Stimulated activated CD8-positive, alpha-beta memory T cell treated with anti-CD3 and anti-CD28 coated beads, Interleukin-12 subunit alpha, Interleukin-12 subunit beta, amount 100 ng/mL, for 1 hour (primary cell): Measurements from ENCODE around the gene RHOD.

Experiments used
- DNase-seq: peaks from one replicate; pipeline ENCODE4 v3.0.0-alpha.2; 2020; ENCODE audit warnings: low read depth

RHOD gene

DNA sequence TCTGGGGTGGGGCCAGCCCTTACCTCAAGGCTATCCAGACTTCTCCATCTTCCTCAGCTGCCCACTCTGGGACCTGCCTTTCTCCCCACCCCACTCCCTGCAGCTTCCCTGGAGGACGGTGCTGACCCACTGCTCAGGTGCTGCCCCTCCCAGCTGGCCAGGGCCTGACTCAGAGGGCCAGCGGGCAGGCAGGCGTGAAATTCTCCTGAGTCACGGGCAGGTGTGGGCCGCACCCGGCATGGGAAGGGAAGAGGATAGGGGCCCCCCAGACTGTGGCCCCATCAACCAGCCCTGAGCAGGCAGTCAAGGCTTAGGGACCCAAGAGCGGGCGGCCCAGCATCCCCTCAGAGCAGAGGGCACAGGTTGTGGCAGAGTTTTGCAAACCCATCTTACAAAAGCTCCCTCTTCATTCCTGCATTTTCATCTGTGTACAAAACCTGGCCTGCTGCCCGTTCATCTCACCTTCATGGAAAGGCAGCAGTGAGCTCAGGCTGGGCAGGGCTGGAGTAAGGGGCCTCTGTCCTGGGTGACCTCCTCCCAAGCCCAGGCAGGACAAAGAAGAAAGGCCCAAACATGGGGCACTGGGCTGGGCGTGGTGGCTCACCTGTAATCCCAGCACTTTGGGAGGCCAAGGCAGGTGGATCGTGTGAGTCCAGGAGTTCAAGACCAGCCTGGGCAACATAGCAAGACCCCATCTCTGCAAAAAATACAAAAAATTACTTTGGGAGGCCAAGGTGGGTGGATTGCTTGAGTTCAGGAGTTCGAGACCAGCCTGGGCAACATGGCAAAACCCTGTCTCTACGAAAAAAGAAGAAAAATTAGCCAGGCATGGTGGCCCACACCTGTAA is 6.1 kb downstream of the RHOD start:
- no peak for DNase-seq

DNA sequence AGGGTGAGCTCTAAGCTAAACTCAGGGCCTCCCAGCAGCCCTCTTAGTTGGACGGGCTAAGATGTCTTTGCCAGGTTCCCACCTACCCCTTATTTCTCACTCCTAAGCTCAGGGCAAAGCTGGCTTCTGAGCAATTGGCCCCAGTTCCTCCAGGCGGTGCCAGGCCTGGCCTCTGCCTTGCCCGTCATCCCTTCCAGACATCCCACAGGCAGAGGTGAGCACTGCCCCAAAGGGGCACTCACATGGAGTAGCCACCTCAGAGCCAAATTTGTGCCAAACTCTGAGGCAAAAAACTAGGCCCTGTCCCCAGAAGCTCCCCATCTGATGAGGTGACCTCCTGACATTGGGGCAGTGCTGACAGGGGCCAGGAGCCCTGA is 9.7 kb downstream of the RHOD start:
- DNase-seq: no peak

DNA sequence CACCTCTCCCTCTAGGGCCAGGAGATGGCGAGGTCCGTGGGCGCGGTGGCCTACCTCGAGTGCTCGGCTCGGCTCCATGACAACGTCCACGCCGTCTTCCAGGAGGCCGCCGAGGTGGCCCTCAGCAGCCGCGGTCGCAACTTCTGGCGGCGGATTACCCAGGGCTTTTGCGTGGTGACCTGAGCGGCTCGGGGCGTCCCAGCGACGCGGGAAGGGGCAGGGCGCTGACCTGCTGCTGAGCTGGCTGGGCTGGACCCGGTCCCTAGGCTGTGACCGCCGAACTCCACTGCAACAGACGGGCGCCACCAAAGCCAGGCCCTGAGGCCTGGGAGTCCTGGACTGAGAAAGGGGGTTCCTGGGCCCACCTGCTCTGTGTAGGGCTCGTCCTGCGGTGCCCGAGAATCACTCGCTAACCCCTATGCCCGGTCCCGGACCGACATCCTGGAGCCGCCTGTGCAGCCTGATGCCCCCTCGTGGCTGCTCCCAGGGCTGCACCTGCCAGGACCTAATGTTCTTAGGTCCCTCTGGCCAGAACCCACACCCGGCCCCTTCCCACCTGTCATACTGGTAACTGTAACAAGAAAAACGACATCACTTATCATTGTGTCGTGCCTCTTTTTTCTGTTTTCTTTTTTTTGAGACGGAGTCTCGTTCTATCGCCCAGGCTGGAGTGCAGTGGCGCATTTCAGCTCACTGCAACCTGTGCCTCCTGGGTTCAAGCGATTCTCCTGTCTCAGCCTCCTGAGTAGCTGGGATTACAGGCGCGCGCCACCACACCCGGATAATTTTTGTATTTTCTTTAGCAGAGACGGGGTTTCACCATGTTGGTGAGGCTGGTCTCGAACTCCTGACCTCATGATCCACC is 15.0 kb downstream of the RHOD start:
- peak; percentile 47 for DNase-seq

DNA sequence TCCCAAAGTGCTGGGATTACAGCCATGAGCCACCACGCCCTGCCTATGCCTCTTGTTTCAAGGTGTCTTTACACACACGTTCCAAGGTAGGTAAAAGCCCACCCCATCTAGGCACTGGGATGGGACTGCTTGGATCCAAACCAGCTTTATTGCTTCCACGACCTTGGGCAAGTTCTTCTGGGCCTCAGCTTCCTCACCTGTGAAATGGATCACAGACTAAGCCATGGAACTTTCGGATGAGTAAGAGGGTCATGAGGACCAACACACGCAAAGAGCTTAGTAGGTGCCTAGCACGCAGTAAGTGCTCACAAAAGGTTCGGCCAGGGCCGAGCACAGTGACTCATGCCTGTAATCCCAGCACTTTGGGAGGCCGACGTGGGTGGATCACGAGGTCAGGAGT is 15.6 kb downstream of the RHOD start:
- DNase-seq: no peak

DNA sequence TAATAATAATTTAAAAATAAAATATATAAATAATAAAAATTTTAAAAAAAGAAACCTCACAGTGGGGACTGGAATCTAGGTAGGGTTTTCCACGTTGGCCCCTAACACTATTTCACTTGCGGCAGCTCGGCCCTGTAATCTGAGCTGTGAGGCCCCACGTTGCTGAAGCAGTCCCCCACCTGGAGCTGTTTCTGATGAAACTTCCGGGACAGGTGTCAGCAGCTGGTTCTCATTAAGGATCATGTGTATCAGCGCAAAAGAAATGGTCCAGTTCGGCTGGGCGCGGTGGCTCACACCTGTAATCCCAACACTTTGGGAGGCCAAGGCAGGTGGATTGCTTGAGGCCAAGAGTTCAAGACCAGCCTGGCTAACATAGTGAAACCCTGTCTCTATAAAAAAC is 17.3 kb downstream of the RHOD start:
- no peak for DNase-seq

DNA sequence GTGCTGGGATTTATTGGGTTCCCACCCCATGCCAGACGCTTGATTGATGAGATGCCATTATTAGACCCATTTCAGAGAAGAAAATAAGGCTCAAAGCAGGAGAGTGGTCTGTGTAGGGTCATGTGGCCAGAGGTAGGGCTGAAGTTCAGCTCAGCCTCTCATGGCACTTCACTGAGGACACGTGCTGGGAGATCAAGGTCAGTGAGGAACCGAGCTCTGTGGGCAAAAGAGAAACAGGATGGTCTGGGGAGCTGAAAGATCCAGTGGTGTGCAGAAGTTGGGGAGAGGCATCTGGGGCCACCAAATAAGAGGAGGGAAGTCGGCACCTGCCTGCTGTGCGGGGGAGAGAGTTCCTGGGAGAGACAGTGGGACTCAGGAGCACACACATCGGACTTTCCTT is 19.6 kb downstream of the RHOD start:
- DNase-seq: no peak

DNA sequence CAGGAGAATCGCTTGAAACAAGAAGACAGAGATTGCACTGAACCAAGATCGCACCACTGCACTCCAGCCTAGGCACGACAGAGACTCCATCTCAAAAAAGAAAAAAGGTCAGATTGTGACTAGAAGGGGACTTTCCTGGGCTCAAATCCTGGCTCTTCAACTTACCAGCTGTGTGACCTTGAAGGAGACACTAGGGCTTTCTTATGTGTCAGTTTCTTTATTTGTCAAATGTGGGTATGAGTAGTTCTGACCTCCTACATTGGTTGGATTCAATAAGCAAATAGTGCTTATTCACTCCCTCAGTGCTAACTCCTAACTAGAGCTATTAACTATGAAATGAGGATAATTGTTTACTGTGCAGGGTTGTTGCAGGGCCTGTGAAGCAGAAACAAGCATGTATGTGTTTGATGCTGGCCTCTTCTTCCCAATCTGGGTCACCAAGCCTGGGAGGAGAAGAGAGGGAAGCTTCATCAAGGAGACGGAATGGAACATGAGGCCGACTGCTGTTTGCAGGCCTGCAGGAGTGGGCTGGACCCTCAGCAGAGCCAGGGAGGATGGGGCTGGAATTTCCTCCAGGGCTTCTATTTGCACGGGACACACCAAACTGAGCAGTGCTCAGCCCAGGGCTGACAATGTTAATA is 22.5 kb downstream of the RHOD start:
- DNase-seq: no peak

DNA sequence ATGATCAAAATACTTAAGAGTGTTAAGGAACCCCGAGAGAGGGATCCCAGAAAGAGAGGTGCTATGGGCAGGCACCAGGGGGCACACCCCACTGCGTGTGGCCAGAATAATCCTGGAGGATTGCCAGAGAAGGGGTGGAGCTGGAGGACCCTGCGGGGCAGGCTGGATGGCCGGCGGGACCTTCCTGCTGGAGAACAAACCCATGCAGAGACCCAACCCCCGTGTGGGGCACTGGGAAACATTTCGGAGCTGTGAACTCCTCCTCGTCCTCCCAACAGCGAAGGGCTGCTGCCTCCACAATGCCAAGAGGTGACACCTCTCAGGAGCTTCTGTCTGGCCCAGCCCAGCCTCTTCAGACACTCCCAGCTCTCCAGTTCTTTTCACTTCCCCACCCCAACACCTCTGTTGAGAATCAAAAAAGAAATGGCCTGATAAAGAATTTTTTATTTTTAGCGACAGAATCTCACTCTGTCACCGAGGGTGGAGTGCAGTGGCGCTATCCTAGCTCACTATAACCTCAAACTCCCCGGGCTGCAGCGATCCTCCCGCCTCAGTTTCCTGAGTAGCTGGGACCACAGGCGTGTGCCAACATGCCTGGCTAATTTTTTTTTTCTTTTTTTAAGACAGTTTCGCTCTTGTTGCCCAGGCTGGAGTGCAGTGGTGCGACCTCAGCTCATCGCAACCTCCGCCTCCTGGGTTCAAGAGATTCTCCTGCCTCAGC is 25.6 kb downstream of the RHOD start:
- DNase-seq: no peak

DNA sequence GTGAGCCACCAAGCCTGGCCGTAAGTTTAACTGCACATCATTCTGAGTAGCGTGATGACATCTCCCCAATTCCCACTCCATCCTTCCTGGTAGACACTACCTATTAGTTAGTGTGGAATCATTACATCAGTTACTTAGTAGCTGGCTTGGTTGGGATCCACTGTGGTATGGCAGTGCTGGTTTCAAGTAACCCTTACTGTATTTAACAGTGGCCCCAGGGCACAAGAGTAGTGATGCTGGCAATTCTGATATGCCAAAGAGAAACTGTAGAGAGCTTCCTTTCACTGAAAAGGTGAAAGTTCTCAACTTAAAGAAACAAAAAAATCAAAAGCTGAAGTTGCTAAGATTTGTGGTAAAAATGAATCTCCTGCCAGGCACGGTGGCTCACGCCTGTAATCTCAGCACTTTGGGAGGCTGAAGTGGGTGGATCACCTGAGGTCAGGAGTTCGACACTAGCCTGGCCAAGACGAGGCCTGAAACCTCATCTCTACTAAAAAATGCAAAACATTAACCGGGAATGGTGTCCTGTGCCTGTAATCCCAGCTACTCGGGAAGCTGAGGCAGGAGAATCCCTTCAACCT is 27.2 kb downstream of the RHOD start:
- no peak for DNase-seq

DNA sequence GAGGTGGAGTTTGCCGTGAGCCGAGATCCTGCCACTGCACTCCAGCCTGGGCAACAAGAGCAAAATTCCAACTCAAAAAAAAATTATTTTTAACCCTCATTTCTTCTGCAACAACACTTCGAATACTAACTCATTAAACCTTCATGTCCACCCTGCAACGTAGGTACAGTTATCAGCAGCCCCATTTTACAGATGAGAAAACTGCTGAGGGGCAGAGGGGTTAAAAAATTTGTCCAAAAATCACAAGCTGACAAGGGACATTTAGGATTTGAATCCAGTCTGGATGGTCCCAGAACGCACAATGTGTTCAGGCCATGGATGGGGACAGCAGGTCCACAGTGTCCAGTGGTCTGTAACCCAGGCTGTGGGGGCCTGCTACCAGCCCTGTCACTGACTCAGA is 29.0 kb downstream of the RHOD start:
- DNase-seq: no peak

DNA sequence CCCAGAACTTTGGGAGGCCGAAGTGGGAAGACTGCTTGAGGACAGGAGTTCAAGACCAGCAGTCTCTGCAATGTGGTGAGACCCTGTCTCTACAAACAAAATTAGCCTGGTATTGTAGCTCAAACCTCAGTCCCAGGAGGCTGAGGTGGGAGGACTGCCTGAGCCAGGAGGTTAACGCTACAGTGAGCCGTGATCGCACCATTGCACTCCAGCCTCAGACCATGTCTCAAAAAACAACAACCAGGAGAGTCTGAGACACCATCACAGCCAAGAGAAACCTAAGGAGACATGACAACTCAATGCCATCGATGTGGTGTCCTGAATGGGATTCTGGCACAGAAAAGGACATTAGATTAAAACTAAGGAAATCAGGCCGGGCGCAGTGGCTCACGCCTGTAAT is 34.1 kb downstream of the RHOD start:
- DNase-seq: no peak

DNA sequence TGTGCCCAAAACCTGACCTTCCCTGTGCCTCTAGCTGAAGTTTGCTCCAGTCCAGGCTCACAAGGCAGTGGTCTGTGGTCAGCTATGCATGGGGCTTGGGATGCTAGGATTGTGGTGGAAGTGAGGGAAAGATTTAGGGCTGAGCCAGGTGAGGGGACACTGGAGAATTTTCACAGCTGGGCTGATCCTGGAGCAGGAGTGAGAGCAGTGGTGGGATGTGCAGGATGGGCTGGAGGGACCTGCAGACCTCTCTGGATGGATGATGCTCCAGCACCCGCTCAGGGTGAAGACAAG is 38.5 kb downstream of the RHOD start:
- no peak for DNase-seq

DNA sequence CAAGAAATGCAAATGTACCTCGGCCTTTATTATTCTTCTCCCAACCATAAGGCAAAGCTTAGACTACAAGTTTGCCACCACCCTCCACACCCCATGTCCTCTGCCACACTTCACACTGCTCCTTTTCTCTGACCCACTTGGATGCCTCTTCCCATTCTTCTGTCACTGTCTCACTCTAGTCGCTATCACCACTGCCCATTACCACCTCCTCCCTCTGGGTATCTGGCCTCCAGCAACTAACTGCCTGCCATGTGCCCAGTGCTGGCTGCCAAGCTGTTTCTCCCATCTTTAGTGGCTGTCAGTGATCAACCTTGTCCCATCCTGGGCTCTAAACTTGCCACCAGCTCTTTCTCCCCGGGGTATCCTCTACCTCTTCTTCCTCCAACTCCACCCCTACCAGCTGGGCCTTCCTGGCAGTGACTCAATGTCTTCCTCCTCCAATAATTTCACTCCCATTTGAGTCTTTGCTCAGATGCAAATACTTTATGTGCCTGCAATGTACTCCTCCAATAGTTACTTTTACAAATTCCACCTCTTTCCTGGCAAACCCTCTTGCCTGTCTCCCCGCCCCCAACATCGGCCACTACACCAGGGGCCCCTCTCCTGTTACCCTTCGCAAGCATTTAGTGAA is 42.3 kb downstream of the RHOD start:
- DNase-seq: no peak

DNA sequence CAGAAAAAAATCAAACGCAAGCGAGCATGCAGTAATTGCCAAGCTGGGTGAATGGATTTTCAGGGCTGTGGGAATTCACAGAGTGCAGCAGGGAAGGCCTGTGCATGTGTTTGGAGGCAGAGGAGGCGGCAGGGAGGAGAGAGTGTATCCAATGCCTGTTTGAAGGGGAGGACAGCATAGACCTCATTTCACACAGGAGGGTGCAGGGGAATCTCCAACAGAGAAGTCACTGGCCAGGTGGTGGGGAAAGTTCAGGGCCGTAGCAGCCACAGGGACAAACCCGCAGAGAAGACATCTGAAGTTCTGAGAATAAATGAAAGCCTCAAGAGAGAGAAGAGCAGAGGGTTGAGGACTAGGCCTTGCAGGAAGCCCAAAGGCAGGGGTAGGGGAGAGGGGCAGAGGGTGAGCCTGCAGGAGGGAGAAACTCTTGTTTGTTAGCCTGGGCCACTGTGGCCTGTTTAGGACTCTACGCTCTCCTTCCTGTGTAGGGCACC is 43.2 kb downstream of the RHOD start:
- DNase-seq: no peak

DNA sequence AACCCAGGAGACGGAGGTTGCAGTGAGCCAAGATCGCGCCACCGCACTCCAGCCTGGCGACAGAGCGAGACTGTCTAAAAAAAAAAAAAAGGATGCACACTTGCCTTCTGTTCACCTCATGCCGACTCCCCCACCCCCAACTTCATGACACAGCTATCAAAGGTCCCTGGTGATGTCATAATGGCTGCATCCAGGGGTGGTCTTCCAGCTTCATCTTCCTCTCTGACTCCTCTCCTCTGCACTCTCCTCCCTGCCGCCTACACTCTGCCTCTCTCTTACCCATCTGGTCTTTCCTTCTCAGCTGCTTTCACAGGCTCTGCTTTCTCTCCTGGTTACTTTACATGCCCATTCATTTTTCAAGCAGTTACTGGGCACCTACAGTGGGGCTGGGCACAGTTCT is 46.0 kb downstream of the RHOD start:
- no peak for DNase-seq

DNA sequence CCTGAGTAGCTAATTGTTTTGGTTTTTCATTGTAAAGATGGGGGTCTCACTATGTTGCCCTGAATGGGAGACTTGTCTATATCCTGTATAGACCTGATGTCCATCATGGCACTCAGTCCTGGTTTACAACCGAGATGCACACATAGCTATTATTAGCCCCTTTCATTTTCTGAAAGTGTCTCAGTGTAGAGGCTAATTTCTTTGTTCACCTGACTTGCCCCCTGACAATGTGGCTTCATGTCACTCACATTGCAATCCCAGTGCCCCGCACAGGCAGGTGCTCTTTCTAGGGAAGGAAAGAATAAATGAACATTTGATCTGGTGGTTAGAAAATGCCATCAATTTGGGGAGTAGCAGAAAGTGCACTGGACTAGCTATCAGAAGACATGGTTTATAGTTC is 49.3 kb downstream of the RHOD start:
- no peak for DNase-seq

DNA sequence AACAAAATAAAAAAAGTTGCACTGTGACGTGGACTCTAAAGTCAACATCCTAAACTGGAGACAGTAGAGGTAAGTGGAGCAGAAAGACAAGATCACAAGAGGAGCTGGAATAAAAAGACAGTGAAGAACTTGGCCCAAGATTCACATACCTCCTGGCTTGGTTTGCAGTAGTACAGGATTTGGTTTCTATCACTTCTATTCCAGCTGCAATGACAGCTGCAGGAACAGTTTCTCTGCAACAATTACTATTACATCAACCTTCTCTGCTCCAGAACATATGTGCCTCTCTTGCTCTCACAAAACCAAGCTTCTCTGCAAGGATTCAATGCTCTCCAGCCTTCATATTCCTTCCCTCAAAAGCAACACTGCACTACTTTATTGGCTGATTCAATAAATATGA is 54.6 kb downstream of the RHOD start:
- DNase-seq: no peak

DNA sequence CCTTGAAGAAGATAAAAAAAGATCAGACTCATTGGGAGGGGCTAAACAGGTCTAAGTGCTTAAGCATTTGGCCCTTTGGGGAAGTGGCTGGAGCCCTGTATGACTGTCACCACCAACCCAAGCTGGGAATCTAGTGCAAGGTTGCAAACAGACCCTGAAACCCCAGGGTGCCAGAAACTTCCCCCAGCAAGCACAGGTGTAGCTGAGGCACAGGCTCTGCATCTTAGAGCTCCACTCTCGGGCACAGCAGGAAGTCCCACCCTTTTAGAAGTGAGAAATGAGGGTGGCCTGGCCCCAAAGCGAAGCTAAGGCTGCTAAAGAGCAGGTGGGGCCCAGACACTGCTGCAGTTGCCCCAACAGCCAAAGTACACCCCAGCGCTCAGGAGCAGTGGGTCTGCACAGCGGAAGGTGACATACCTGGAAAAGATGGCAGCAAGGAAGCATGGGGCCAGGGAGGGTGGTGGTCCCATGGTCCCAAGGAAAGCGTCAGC is 56.6 kb downstream of the RHOD start:
- DNase-seq: no peak

DNA sequence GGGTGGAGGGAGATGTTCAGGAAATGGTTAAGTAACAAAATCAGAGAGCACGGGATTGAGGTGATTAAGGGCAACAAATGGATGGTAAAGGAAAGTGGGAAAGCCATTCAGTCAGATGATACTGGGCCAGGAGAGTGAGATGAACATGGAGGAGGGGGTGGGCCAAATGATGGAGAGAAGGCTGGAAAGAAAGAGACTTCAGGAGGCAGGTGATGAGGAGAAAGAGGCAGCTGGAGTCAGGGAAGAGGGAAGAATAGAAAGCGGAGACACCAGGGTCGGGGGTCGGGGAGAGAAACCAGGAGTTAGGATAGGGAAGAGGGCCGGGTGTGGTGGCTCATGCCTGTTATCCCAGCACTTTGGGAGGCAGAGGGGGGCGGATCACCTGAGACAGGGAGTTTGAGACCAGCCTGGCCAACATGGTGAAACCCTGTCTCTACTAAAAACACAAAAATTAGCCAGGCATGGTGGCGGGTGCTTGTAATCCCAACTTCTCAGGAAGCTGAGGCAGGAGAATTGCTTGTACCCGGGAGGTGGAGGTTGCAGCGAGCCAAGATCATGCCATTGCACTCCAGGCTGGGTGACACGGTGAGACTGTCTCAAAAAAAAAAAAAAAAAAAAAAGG is 57.7 kb downstream of the RHOD start:
- no peak for DNase-seq

DNA sequence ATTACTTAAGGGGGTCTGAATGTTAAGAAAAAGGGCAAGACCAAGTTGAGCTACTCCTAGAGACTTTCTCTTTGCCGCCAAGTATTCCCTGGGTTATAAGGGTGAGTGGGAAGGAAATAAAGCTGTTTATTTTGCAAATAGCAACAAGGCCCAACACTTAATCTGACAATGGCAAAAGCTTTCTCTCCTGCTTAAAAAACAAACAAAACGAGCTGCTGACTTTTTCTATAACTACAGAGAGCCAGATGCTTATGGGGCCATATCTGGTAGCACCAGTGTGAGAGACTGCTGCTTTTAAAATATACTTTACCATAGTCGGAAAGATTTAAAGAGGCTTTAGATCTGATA is 60.1 kb downstream of the RHOD start:
- DNase-seq: no peak

DNA sequence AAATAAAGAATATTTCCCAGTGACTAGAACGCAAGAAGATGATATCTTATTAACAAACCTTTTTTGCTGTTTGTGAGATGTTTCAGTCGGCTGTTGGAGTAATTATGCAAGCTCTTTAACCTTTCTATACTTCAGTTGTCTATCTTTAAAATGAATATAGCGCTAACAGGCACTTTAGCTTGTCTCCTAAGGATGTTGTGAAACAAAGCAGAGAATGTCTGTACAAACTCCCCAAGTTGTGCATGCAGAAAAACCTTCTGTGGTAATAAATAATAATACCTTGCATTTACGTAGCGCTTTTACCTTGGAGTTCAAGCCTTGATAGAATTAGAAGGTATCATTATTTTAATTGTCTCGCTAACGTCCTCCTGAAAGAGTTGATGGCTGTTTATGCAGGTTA is 60.5 kb downstream of the RHOD start:
- DNase-seq: no peak
